ENCODE data around the gene STK11. TPM values are rescaled to one million over a fixed set of nuclear protein-coding genes. Genes with fewer than 3 reads are reported as not detected.

STK11 gene, protein sequence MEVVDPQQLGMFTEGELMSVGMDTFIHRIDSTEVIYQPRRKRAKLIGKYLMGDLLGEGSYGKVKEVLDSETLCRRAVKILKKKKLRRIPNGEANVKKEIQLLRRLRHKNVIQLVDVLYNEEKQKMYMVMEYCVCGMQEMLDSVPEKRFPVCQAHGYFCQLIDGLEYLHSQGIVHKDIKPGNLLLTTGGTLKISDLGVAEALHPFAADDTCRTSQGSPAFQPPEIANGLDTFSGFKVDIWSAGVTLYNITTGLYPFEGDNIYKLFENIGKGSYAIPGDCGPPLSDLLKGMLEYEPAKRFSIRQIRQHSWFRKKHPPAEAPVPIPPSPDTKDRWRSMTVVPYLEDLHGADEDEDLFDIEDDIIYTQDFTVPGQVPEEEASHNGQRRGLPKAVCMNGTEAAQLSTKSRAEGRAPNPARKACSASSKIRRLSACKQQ
- 10 to 100 TPM; 62.5 to 76.9 (median 66.4) TPM for total RNA-seq

DNA sequence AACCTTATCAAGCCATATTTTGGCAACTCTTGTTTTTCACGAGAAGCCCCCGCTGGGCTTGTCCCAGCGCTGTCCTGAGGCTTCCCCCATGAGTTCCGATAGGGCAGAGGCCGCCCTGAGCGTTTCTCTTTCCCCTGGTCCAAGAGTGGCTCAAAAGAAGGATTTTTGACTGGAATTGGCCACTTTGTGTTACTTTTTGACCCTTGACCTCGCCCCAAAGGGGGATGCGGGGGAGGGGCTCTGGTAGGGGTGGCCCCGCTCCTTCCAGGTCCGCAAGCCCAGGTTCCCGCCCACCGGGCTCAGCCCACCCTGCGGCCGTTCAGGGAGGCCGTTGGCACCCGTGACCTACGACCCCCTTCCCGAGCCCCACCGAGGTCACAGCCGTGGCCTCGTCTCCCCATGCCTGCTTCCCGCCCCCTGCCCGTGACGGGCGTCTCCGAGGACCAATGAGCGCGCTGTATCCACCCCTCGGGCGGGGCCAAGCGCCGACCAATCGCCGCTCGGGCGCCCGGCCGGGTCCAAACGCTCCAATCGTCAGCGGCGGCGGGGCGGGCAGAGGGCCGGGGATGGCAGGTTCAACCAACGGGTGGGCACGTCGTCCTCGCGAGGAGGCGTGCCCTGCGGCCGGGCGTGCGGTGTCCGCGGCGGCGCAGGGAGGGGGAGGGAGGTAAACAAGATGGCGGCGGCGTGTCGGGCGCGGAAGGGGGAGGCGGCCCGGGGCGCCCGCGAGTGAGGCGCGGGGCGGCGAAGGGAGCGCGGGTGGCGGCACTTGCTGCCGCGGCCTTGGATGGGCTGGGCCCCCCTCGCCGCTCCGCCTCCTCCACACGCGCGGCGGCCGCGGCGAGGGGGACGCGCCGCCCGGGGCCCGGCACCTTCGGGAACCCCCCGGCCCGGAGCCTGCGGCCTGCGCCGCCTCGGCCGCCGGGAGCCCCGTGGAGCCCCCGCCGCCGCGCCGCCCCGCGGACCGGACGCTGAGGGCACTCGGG is at the start of gene STK11:
TSS of gene STK11 (plus strand) at position 665 of the 986 bp plus-strand sequence. CDS start 1,136 bp downstream, outside the sequence.
- no peaks in the 10 kb centered on the region for H3K36me3 ChIP-seq
- 36% methylated on average over 9 of the region's 114 CpGs for WGBS
- H3K9me3 ChIP-seq = no peaks in the 10 kb centered on the region
- no peaks in the 10 kb centered on the region for H3K27me3 ChIP-seq
- peaks cover 43% of the 10 kb centered on the region for H3K4me1 ChIP-seq
- H3K4me3 ChIP-seq = peak within 1 kb of the TSS; percentile 69
- peak; percentile 99 to 100 for DNase-seq (ENCODE audit: low spot score in 2 of 2)
- TF ChIP-seq, protein P1, sequence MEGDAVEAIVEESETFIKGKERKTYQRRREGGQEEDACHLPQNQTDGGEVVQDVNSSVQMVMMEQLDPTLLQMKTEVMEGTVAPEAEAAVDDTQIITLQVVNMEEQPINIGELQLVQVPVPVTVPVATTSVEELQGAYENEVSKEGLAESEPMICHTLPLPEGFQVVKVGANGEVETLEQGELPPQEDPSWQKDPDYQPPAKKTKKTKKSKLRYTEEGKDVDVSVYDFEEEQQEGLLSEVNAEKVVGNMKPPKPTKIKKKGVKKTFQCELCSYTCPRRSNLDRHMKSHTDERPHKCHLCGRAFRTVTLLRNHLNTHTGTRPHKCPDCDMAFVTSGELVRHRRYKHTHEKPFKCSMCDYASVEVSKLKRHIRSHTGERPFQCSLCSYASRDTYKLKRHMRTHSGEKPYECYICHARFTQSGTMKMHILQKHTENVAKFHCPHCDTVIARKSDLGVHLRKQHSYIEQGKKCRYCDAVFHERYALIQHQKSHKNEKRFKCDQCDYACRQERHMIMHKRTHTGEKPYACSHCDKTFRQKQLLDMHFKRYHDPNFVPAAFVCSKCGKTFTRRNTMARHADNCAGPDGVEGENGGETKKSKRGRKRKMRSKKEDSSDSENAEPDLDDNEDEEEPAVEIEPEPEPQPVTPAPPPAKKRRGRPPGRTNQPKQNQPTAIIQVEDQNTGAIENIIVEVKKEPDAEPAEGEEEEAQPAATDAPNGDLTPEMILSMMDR (IDR thresholded peaks at IDR 0.05) = no peak
- TF ChIP-seq POLR2A (IDR thresholded peaks at IDR 0.05) (peak; percentile 14 to 55), POLR2AphosphoS5 (IDR thresholded peaks at IDR 0.05) (peak in 2 of 3 donors; percentile 55 to 80)
- peak within 1 kb of the TSS; percentile 76 for H3K27ac ChIP-seq

DNA sequence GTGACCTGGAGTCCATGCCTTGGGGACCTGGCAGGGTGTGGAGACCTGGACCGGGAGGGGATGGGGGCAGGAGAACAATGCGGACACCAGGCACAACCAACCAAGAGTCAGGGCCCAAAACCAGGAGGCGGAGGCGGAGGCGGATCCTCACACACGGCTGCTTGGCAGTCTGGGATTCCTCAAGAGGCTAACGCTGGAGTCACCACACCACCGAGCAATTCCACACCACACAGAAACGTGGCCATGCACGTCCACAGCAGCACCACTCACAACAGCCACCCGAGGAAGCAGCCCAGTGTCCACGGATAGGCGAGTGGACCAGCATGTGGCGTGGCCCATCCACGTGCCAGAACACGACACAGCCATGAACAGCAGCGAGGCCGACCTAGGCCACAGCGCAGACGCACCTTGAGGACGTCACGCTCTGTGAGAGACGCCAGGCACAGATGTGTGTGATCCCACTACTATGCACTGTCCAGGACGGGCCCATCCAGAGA is 49.2 kb upstream of the STK11 start:
- Histone ChIP-seq H3K36me3 (peaks cover 25% of the 10 kb centered on the region), H3K27me3 (no peaks in the 10 kb centered on the region), H3K27ac (peak overlapping the region; percentile 86), H3K4me1 (peaks cover 84% of the 10 kb centered on the region), H3K4me3 (no peak overlapping the region), H3K9me3 (no peaks in the 10 kb centered on the region)
- no peak for DNase-seq (ENCODE audit: low spot score in 2 of 2)
- WGBS = 75% methylated on average over 20 of the region's 24 CpGs
- TF ChIP-seq POLR2A (IDR thresholded peaks at IDR 0.05) = no peak
- TF ChIP-seq, protein P1 (IDR thresholded peaks at IDR 0.05) = no peak
- no peak for TF ChIP-seq POLR2AphosphoS5 (IDR thresholded peaks at IDR 0.05)
- TF ChIP-seq EP300 (IDR thresholded peaks at IDR 0.05) = no peak

DNA sequence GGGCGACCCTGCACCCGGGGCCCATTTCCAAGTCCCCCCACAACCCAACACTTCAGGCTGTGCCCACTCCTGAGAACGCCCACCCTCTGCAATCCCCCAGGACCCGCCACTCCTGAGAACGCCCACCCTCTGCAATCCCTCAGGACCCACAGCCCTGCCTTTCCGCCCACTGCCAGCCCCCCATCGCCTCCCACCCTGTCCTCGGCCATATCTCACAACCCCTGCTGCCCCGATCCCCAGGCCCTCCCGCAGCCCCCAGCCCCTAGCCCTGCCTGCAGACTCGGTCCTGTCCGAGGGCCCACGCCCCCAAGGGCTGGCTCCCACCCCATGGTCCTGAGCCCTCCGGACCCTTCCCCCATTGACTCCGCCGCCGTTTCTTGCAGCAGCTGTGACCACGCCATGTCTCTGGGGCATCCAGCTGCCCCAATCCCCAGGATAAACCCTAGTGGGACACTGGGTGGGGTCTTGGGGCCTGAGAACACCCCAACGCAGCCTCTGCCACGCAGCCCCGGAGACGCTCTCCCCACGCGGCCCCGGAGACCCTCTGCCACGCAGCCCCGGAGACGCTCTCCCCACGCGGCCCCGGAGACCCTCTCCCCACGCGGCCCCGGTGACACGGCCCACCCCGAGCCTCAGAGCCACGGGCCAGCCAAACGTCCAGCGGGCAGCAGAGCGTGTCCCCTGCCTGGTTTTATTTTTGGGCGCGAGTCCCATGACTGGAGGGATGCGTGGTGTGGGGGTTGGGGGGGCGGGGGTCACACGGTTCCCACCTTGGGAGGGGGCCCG is 48.6 kb upstream of the STK11 start:
- Histone ChIP-seq H3K9me3 (no peaks in the 10 kb centered on the region), H3K27me3 (no peaks in the 10 kb centered on the region), H3K4me3 (no peak overlapping the region), H3K4me1 (peaks cover 84% of the 10 kb centered on the region), H3K36me3 (peaks cover 25% of the 10 kb centered on the region), H3K27ac (no peak overlapping the region)
- TF ChIP-seq POLR2A (IDR thresholded peaks at IDR 0.05) = no peak
- TF ChIP-seq, protein P1 (IDR thresholded peaks at IDR 0.05) = no peak
- TF ChIP-seq POLR2AphosphoS5 (IDR thresholded peaks at IDR 0.05) = no peak
- no peak for TF ChIP-seq EP300 (IDR thresholded peaks at IDR 0.05)
- no peak for DNase-seq (ENCODE audit: low spot score in 2 of 2)
- WGBS = 91% methylated on average over 24 of the region's 46 CpGs

DNA sequence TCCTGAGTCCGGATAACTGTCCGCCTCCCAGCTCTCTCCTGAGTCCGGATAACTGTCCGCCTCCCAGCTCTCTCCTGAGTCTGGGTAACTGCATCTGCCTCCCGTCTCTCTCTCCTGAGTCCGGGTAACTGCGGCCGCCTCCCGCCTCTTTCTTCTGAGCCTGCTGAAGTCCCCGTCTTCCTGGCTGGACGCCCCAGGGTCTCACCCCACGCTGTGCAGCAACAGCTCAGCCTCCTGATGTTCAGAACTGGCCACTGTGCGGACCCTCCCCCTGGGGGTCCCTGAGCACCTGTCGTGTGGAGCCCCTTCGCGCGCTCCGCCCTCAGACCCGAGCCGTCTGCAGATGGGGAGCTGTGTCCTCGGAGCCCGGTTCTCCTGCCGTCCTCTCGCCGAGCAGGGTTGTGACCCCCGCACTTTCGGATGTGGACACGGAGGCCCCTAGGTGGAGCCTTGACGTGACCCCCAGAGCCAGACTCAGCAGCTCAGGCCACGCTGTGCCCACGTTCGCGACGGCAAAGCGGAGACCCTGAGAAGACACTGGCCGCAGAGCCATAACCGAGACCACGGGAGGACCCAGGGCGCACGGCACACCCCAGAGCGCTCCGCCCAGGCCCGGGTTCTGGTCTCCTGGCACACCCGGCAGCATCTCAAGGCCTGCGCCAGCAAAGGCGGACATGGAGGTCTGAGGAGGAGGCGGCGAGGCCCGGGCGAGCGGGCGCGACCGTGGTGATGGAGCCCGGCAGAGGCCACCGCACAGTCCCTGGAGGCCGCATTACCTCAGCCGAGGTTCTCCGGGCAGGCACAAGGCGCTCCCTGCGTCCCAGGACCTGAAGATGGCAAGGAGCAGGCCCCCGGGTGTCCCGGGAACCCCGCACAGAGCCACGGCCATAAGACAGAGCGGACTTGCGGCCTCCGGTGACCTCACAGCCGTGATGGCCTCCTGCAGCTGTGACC is 47.4 kb upstream of the STK11 start:
- H3K36me3 ChIP-seq = peaks cover 25% of the 10 kb centered on the region
- DNase-seq (ENCODE audit: low spot score in 2 of 2) = peak in 1 of 2 donors; percentile 63

More for the DNA sequence above, 47.4 kb upstream of the STK11 start:
- Histone ChIP-seq H3K27me3 (no peaks in the 10 kb centered on the region), H3K4me3 (no peak overlapping the region), H3K9me3 (no peaks in the 10 kb centered on the region), H3K4me1 (peaks cover 77% of the 10 kb centered on the region), H3K27ac (no peak overlapping the region)
- TF ChIP-seq POLR2AphosphoS5 (IDR thresholded peaks at IDR 0.05) (no peak), POLR2A (IDR thresholded peaks at IDR 0.05) (no peak), EP300 (IDR thresholded peaks at IDR 0.05) (no peak)
- TF ChIP-seq, protein P1 (IDR thresholded peaks at IDR 0.05) = no peak
- 93% methylated on average over 15 of the region's 69 CpGs for WGBS

Measured in suprapubic skin (tissue), 4 donors.